HepG2 (cell line): ENCODE measurements around the gene SMYD2. TPM values are rescaled to one million over a fixed set of nuclear protein-coding genes. Genes with fewer than 3 reads are reported as not detected.
A peak's percentile ranks its signal among the peaks of the same experiment; 100 is the strongest.

ENCODE experiments used
- AKNA ChIP-seq: sonication (generic); formaldehyde crosslinking; IDR thresholded peaks from 2 replicates; pipeline ENCODE4 v1.4.0; 2020; ENCODE audit warnings: missing genetic modification reagents, borderline replicate concordance
- ARID2 ChIP-seq: sonication (generic); formaldehyde crosslinking; IDR thresholded peaks from 2 replicates; pipeline ENCODE4 v1.8.1; 2022; ENCODE audit warnings: mild to moderate bottlenecking, missing genetic modification reagents, borderline replicate concordance
- ARNT2 ChIP-seq: sonication (generic); formaldehyde crosslinking; IDR thresholded peaks from 2 replicates; pipeline ENCODE4 v1.8.0; 2022; ENCODE audit warnings: mild to moderate bottlenecking, low read depth, missing genetic modification reagents, moderate library complexity
- CTCF ChIP-seq: sonication (generic); formaldehyde crosslinking; IDR thresholded peaks from 2 replicates; pipeline ENCODE4 v1.5.0; 2020; ENCODE audit warnings: mild to moderate bottlenecking, missing genetic modification reagents, moderate library complexity
- EHMT2 ChIP-seq: fragments of 200-600 bp; sonication (generic); IDR thresholded peaks from 2 replicates; pipeline ENCODE4 v1.7.0; 2017; ENCODE audit warnings: antibody characterized with exemption, low read depth, low read length, borderline replicate concordance
- GTF3A ChIP-seq: sonication (generic); formaldehyde crosslinking; conservative IDR thresholded peaks from 2 replicates; pipeline ENCODE4 v1.4.0; 2020; ENCODE audit warnings: mild to moderate bottlenecking, missing genetic modification reagents
- HDAC1 ChIP-seq: sonication (generic); formaldehyde crosslinking; IDR thresholded peaks from 2 replicates; pipeline ENCODE4 v1.5.1; 2020; ENCODE audit warnings: mild to moderate bottlenecking, missing genetic modification reagents
- IRX3 ChIP-seq: sonication (generic); formaldehyde crosslinking; IDR thresholded peaks from 2 replicates; pipeline ENCODE4 v1.8.1; 2023; ENCODE audit warnings: mild to moderate bottlenecking, low read depth, missing genetic modification reagents, borderline replicate concordance
- MED1 ChIP-seq: sonication (generic); formaldehyde crosslinking; IDR thresholded peaks from 2 replicates; pipeline ENCODE4 v1.4.0; 2020; ENCODE audit warnings: missing genetic modification reagents
- SIN3B ChIP-seq: fragments of 150-350 bp; IDR thresholded peaks from 2 replicates; pipeline ENCODE4 v1.6.1; 2014; ENCODE audit warnings: low read length
- ZIK1 ChIP-seq: sonication (generic); formaldehyde crosslinking; IDR thresholded peaks from 2 replicates; pipeline ENCODE4 v1.5.0; 2020; ENCODE audit warnings: mild to moderate bottlenecking, low read depth, missing genetic modification reagents, borderline replicate concordance
- ZNF138 ChIP-seq: sonication (generic); formaldehyde crosslinking; IDR thresholded peaks from 2 replicates; pipeline ENCODE4 v1.5.0; 2020; ENCODE audit warnings: mild to moderate bottlenecking, low read depth, missing genetic modification reagents
- ZNF24 ChIP-seq: fragments of 450-650 bp; IDR thresholded peaks from 2 replicates; pipeline ENCODE4 v1.6.1; 2017; ENCODE audit warnings: antibody characterized with exemption, mild to moderate bottlenecking
- ZNF331 ChIP-seq: sonication (generic); formaldehyde crosslinking; IDR thresholded peaks from 2 replicates; pipeline ENCODE4 v1.4.0; 2020; ENCODE audit warnings: missing genetic modification reagents
- ZNF350 ChIP-seq: sonication (generic); formaldehyde crosslinking; IDR thresholded peaks from 2 replicates; pipeline ENCODE4 v1.4.0; 2020; ENCODE audit warnings: mild to moderate bottlenecking, low read depth, missing genetic modification reagents, borderline replicate concordance
- ZNF605 ChIP-seq: sonication (generic); formaldehyde crosslinking; IDR thresholded peaks from 2 replicates; pipeline ENCODE4 v1.8.0; 2022; ENCODE audit warnings: mild to moderate bottlenecking, missing genetic modification reagents
- ZNF616 ChIP-seq: sonication (generic); formaldehyde crosslinking; IDR thresholded peaks from 2 replicates; pipeline ENCODE4 v1.5.0; 2020; ENCODE audit warnings: low read depth, mild to moderate bottlenecking, missing genetic modification reagents
- polyA plus RNA-seq, 8 experiments: library from polyadenylated mRNA; depleted of rRNA in 3 of 8; stranded (reverse) in 7 of 8; unstranded in 1 of 8; fragments of >200 nt; fragmentation: Illumina TruSeq in 4 of 8; extraction: Trizol in 4 of 8; gene quantifications; 2 replicates each; pipeline versions ENCODE4 v1.2.1 to v1.2.3, GENCODE V29; 2011 to 2016; ENCODE audit warnings: low read depth in 4 of 8, missing spikeins in 1 of 8, mixed read lengths in 1 of 8; ENCODE audit not compliant: insufficient read depth in 1 of 8
- total RNA-seq, 5 experiments: library from RNA; depleted of rRNA; stranded (reverse); fragments of >200 nt; fragmentation: Illumina TruSeq; extraction: Trizol; gene quantifications; 2 replicates each; pipeline ENCODE4 v1.2.3, GENCODE V29; 2016; ENCODE audit warnings: low read depth in 1 of 5
- TF ChIP-seq, protein P1 (sequence below): sonication (generic); formaldehyde crosslinking; IDR thresholded peaks from 2 replicates; pipeline ENCODE4 v1.5.0; 2020; ENCODE audit warnings: missing genetic modification reagents, mild to moderate bottlenecking, borderline replicate concordance

Gene SMYD2
- total and polyA plus RNA-seq, 2 of the 13 experiments (the other 11 are each of a cell fraction or from before 2014, with no cell fraction given) = 72.7 to 139 TPM

DNA sequence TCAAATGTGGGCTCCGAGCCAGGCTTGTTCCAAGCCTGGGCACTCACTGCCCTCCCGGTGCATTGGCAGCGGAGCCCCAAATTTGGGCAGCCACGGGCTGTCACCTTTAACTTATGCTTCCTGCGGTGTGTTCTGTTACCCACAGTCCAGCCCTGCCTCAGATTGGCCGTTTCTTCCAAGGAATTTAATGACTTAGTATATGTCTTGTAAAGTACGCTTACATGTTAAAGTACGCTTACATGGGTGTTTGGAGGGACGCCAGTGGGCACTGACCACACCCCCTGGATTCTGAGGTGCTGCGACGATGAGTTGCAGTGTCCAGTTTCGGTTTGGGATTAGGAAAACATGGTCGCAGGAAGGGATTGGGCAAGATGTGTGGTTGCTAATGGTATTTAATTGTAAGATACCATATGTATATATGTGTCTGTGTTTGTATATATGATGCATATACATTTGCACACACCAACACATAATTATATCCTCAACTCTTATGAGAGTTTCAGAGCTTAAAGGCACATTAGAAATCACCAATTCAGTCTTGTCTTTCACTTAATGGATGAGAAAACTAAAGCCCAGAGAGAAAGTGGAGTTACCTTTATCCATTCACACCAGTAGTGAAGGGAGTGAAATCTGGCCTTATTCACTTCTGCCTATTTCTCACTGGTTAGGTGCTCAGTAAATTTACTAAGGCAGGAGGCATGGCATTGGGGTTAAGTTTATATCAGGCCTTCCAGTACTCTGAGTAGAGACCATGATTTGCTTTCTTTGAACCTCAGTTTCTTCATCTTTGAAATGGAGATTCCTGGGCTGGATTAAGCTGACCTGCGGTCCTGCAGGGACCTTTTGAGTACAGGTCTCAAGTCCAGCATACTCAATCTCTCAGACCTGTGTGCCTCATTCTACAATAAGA is 1.0 kb downstream of the SMYD2 start (continued):
- TF ChIP-seq, protein P1, sequence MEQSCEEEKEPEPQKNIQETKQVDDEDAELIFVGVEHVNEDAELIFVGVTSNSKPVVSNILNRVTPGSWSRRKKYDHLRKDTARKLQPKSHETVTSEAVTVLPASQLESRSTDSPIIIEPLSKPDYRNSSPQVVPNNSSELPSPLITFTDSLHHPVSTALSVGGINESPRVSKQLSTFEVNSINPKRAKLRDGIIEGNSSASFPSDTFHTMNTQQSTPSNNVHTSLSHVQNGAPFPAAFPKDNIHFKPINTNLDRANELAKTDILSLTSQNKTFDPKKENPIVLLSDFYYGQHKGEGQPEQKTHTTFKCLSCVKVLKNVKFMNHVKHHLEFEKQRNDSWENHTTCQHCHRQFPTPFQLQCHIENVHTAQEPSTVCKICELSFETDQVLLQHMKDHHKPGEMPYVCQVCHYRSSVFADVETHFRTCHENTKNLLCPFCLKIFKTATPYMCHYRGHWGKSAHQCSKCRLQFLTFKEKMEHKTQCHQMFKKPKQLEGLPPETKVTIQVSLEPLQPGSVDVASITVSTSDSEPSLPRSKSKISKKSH = no peak
- no peak for TF ChIP-seq ZNF331
- TF ChIP-seq AKNA (CRISPR knock-in tag) = no peak
- TF ChIP-seq ZNF24 = no peak
- TF ChIP-seq ARID2 (CRISPR knock-in tag) = no peak; the same call in 1 of the 2 replicates
- TF ChIP-seq SIN3B = no peak
- no peak for TF ChIP-seq ARNT2 (CRISPR knock-in tag)
- no peak for TF ChIP-seq MED1 (CRISPR knock-in tag)
- TF ChIP-seq GTF3A (CRISPR knock-in tag) = no peak
- no peak for TF ChIP-seq CTCF (CRISPR knock-in tag)
- TF ChIP-seq HDAC1 (CRISPR knock-in tag) = peak; percentile 55; the same call in 1 of the 2 replicates
- 0 out of 2 replicates have a peak, but pooled peaks have one; percentile 42 for TF ChIP-seq ZNF605 (CRISPR knock-in tag)
- no peak for TF ChIP-seq ZNF350 (CRISPR knock-in tag)
- no peak for TF ChIP-seq EHMT2
- no peak for TF ChIP-seq ZIK1
- no peak for TF ChIP-seq ZNF616 (CRISPR knock-in tag)
- TF ChIP-seq IRX3 (CRISPR knock-in tag) = no peak
- no peak for TF ChIP-seq ZNF138 (CRISPR knock-in tag)
